ENCODE results near the gene IL17B.

- TF ChIP-seq, protein P1, sequence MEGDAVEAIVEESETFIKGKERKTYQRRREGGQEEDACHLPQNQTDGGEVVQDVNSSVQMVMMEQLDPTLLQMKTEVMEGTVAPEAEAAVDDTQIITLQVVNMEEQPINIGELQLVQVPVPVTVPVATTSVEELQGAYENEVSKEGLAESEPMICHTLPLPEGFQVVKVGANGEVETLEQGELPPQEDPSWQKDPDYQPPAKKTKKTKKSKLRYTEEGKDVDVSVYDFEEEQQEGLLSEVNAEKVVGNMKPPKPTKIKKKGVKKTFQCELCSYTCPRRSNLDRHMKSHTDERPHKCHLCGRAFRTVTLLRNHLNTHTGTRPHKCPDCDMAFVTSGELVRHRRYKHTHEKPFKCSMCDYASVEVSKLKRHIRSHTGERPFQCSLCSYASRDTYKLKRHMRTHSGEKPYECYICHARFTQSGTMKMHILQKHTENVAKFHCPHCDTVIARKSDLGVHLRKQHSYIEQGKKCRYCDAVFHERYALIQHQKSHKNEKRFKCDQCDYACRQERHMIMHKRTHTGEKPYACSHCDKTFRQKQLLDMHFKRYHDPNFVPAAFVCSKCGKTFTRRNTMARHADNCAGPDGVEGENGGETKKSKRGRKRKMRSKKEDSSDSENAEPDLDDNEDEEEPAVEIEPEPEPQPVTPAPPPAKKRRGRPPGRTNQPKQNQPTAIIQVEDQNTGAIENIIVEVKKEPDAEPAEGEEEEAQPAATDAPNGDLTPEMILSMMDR (IDR thresholded peaks at IDR 0.05; ENCODE audit: control extremely low read depth in 1 of 3, insufficient read depth in 1 of 3, low read depth in 1 of 3, low read length in 3 of 3) = no peak
- TF ChIP-seq, protein P2, sequence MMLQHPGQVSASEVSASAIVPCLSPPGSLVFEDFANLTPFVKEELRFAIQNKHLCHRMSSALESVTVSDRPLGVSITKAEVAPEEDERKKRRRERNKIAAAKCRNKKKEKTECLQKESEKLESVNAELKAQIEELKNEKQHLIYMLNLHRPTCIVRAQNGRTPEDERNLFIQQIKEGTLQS (IDR thresholded peaks at IDR 0.05; ENCODE audit: insufficient read depth, low read depth, low read length) = no peak
- TF ChIP-seq CBX5 (IDR thresholded peaks at IDR 0.05; ENCODE audit: low read depth, low read length) (no peak), EZH2 (IDR thresholded peaks at IDR 0.05; ENCODE audit: low read depth, low read length, severe bottlenecking) (no peak), EP300 (IDR thresholded peaks at IDR 0.05; ENCODE audit: borderline replicate concordance in 1 of 2, low read depth in 2 of 2, low read length in 2 of 2) (no peak), CHD2 (IDR thresholded peaks at IDR 0.05; ENCODE audit: low read length) (no peak), SP1 (IDR thresholded peaks at IDR 0.05; ENCODE audit: low read depth, low read length) (no peak), RAD21 (IDR thresholded peaks at IDR 0.05 in 1 of 2, conservative IDR thresholded peaks at IDR 0.05 in 1 of 2; ENCODE audit: low read depth in 2 of 2, low read length in 2 of 2) (no peak), ZNF274 (IDR thresholded peaks at IDR 0.05; ENCODE audit: borderline replicate concordance, extremely low read depth, low read length) (no peak), MAFK (IDR thresholded peaks at IDR 0.05; ENCODE audit: low read depth, low read length) (no peak), POLR2A (IDR thresholded peaks at IDR 0.05; ENCODE audit: control extremely low read depth in 1 of 2, low read depth in 2 of 2, low read length in 2 of 2) (no peak), SP4 (IDR thresholded peaks at IDR 0.05; ENCODE audit: low read length) (no peak), POLR2AphosphoS5 (IDR thresholded peaks at IDR 0.05; ENCODE audit: low read depth, low read length) (no peak)
- TF ChIP-seq, protein P3, sequence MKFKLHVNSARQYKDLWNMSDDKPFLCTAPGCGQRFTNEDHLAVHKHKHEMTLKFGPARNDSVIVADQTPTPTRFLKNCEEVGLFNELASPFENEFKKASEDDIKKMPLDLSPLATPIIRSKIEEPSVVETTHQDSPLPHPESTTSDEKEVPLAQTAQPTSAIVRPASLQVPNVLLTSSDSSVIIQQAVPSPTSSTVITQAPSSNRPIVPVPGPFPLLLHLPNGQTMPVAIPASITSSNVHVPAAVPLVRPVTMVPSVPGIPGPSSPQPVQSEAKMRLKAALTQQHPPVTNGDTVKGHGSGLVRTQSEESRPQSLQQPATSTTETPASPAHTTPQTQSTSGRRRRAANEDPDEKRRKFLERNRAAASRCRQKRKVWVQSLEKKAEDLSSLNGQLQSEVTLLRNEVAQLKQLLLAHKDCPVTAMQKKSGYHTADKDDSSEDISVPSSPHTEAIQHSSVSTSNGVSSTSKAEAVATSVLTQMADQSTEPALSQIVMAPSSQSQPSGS (IDR thresholded peaks at IDR 0.05; ENCODE audit: low read length) = no peak
Measured at GRCh38 chr5:149401051-149401450, 22.0 kb upstream of the IL17B start.

Data from H1 (cell line).